K562 (cell line): ENCODE results near the gene PPP1R3G. TPM values are rescaled to one million over a fixed set of nuclear protein-coding genes. Genes with fewer than 3 reads are reported as not detected.

Experiments
- MEF2A ChIP-seq: IDR thresholded peaks from 2 replicates; pipeline ENCODE4 v1.6.1; 2011; ENCODE audit warnings: low read depth, mild to moderate bottlenecking, low read length, moderate library complexity; ENCODE audit not compliant: control insufficient read depth
- POLR3G ChIP-seq: IDR thresholded peaks from 2 replicates; pipeline ENCODE4 v1.6.1; 2011; ENCODE audit not compliant: insufficient read length, insufficient replicate concordance; ENCODE audit errors: extremely low read depth
- ZEB2 ChIP-seq: fragments of 450-650 bp; IDR thresholded peaks from 2 replicates; pipeline ENCODE4 v1.6.1; 2016
- ZNF699 ChIP-seq: fragments of 250-450 bp; sonication (Bioruptor Pico); IDR thresholded peaks from 2 replicates; pipeline ENCODE4 v1.8.0; 2021; ENCODE audit warnings: mild to moderate bottlenecking, moderate library complexity; ENCODE audit not compliant: insufficient replicate concordance
- polyA plus RNA-seq, 8 experiments: library from polyadenylated mRNA; depleted of rRNA in 4 of 8; stranded (reverse) in 5 of 8; unstranded in 3 of 8; fragments of >200 nt; fragmentation: Nextera tagmentation in 2 of 8; fragmentation: Illumina TruSeq in 1 of 8; extraction: Ambion mirVana in 2 of 8; extraction: Trizol in 1 of 8; gene quantifications; 2 replicates each; pipeline versions ENCODE4 v1.2.1 to v1.2.3, GENCODE V29; 2011 to 2014; ENCODE audit warnings: inconsistent platforms in 1 of 8, missing spikeins in 1 of 8
- total RNA-seq, 7 experiments: library from RNA; depleted of rRNA in 6 of 7; stranded (reverse); fragments of >200 nt in 6 of 7; fragmentation: Illumina TruSeq in 2 of 7; extraction: Trizol in 2 of 7; gene quantifications; 2 replicates each; pipeline versions ENCODE4 v1.2.1 to v1.2.3, GENCODE V29; 2011 to 2021; ENCODE audit warnings: low replicate concordance in 1 of 7
- TF ChIP-seq, protein P1 (sequence below): sonication (generic); formaldehyde crosslinking; IDR thresholded peaks from 2 replicates; pipeline ENCODE4 v1.8.0; 2022; ENCODE audit warnings: mild to moderate bottlenecking, missing genetic modification reagents
- TF ChIP-seq, protein P2 (sequence below): fragments of 450-650 bp; IDR thresholded peaks from 2 replicates; pipeline ENCODE4 v1.6.1; 2016; ENCODE audit warnings: low read depth
- TF ChIP-seq, protein P3 (sequence below): fragments of 450-650 bp; IDR thresholded peaks from 2 replicates; pipeline ENCODE4 v1.6.1; 2014; ENCODE audit warnings: low read depth, mild to moderate bottlenecking, moderate library complexity, borderline replicate concordance

Gene PPP1R3G
- total and polyA plus RNA-seq, 9 of the 15 experiments (the other 6 are each of a cell fraction or from before 2014, with no cell fraction given): 0.01 to 0.13 (median 0.01) TPM; not detected in 4

DNA sequence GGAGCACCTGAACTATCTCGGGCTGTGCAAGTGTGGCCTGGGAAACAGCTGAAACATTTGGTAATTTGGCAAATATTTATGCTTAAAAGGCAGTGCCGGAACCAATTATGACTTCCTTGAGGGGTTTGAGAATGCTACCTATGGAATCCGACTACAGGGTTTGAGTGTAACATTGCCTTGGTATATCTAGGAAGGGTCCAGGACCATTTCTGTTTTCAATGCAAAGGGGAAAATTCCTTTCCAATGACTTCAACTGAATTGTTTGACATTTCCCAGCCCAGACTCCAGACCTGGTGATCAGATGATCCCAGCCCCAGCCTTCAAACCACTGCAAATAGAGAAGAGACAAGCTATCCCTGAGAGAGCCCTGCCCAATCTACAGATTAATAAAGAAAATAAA is 4.6 kb upstream of the PPP1R3G start (continued):
- TF ChIP-seq, protein P1, sequence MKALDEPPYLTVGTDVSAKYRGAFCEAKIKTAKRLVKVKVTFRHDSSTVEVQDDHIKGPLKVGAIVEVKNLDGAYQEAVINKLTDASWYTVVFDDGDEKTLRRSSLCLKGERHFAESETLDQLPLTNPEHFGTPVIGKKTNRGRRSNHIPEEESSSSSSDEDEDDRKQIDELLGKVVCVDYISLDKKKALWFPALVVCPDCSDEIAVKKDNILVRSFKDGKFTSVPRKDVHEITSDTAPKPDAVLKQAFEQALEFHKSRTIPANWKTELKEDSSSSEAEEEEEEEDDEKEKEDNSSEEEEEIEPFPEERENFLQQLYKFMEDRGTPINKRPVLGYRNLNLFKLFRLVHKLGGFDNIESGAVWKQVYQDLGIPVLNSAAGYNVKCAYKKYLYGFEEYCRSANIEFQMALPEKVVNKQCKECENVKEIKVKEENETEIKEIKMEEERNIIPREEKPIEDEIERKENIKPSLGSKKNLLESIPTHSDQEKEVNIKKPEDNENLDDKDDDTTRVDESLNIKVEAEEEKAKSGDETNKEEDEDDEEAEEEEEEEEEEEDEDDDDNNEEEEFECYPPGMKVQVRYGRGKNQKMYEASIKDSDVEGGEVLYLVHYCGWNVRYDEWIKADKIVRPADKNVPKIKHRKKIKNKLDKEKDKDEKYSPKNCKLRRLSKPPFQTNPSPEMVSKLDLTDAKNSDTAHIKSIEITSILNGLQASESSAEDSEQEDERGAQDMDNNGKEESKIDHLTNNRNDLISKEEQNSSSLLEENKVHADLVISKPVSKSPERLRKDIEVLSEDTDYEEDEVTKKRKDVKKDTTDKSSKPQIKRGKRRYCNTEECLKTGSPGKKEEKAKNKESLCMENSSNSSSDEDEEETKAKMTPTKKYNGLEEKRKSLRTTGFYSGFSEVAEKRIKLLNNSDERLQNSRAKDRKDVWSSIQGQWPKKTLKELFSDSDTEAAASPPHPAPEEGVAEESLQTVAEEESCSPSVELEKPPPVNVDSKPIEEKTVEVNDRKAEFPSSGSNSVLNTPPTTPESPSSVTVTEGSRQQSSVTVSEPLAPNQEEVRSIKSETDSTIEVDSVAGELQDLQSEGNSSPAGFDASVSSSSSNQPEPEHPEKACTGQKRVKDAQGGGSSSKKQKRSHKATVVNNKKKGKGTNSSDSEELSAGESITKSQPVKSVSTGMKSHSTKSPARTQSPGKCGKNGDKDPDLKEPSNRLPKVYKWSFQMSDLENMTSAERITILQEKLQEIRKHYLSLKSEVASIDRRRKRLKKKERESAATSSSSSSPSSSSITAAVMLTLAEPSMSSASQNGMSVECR (CRISPR knock-in tag): no peak
- TF ChIP-seq ZNF699 (CRISPR knock-in tag): no peak
- TF ChIP-seq MEF2A: no peak
- TF ChIP-seq ZEB2: no peak
- TF ChIP-seq, protein P2, sequence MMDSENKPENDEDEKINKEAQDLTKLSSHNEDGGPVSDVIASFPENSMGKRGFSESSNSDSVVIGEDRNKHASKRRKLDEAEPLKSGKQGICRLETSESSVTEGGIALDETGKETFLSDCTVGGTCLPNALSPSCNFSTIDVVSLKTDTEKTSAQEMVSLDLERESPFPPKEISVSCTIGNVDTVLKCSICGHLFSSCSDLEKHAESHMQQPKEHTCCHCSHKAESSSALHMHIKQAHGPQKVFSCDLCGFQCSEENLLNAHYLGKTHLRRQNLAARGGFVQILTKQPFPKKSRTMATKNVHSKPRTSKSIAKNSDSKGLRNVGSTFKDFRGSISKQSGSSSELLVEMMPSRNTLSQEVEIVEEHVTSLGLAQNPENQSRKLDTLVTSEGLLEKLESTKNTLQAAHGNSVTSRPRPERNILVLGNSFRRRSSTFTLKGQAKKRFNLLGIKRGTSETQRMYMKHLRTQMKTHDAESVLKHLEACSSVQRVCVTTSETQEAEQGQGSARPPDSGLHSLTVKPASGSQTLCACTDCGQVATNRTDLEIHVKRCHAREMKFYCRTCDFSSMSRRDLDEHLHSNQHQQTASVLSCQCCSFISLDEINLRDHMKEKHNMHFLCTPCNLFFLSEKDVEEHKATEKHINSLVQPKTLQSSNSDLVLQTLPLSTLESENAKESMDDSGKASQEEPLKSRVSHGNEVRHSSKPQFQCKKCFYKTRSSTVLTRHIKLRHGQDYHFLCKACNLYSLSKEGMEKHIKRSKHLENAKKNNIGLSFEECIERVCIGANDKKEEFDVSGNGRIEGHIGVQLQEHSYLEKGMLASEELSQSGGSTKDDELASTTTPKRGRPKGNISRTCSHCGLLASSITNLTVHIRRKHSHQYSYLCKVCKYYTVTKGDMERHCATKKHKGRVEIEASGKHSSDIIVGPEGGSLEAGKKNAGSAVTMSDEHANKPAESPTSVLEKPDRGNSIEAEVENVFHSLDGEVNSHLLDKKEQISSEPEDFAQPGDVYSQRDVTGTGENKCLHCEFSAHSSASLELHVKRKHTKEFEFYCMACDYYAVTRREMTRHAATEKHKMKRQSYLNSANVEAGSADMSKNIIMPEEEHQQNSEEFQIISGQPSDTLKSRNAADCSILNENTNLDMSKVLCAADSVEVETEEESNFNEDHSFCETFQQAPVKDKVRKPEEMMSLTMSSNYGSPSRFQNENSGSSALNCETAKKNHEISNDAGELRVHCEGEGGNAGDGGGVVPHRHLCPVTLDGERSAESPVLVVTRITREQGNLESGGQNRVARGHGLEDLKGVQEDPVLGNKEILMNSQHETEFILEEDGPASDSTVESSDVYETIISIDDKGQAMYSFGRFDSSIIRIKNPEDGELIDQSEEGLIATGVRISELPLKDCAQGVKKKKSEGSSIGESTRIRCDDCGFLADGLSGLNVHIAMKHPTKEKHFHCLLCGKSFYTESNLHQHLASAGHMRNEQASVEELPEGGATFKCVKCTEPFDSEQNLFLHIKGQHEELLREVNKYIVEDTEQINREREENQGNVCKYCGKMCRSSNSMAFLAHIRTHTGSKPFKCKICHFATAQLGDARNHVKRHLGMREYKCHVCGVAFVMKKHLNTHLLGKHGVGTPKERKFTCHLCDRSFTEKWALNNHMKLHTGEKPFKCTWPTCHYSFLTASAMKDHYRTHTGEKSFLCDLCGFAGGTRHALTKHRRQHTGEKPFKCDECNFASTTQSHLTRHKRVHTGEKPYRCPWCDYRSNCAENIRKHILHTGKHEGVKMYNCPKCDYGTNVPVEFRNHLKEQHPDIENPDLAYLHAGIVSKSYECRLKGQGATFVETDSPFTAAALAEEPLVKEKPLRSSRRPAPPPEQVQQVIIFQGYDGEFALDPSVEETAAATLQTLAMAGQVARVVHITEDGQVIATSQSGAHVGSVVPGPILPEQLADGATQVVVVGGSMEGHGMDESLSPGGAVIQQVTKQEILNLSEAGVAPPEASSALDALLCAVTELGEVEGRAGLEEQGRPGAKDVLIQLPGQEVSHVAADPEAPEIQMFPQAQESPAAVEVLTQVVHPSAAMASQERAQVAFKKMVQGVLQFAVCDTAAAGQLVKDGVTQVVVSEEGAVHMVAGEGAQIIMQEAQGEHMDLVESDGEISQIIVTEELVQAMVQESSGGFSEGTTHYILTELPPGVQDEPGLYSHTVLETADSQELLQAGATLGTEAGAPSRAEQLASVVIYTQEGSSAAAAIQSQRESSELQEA: no peak
- TF ChIP-seq, protein P3, sequence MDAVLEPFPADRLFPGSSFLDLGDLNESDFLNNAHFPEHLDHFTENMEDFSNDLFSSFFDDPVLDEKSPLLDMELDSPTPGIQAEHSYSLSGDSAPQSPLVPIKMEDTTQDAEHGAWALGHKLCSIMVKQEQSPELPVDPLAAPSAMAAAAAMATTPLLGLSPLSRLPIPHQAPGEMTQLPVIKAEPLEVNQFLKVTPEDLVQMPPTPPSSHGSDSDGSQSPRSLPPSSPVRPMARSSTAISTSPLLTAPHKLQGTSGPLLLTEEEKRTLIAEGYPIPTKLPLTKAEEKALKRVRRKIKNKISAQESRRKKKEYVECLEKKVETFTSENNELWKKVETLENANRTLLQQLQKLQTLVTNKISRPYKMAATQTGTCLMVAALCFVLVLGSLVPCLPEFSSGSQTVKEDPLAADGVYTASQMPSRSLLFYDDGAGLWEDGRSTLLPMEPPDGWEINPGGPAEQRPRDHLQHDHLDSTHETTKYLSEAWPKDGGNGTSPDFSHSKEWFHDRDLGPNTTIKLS: no peak
- TF ChIP-seq POLR3G: no peak
- TF ChIP-seq, all 486 proteins: peak for 0
